SIG-M5 treated with dmso at 0.1 percent for 504 hours (cell line): ENCODE data around the gene RUNDC1.
"Not testable (repeated sequence)": the region's sequence is repeated elsewhere in the genome, so short reads cannot be mapped to it uniquely, and the experiment has no call there.

Experiments used
- DNase-seq: peaks from one replicate; lab custom pipeline; 2025; ENCODE audit not compliant: unreplicated experiment; lab: John Stamatoyannopoulos, UW

Gene RUNDC1

DNA sequence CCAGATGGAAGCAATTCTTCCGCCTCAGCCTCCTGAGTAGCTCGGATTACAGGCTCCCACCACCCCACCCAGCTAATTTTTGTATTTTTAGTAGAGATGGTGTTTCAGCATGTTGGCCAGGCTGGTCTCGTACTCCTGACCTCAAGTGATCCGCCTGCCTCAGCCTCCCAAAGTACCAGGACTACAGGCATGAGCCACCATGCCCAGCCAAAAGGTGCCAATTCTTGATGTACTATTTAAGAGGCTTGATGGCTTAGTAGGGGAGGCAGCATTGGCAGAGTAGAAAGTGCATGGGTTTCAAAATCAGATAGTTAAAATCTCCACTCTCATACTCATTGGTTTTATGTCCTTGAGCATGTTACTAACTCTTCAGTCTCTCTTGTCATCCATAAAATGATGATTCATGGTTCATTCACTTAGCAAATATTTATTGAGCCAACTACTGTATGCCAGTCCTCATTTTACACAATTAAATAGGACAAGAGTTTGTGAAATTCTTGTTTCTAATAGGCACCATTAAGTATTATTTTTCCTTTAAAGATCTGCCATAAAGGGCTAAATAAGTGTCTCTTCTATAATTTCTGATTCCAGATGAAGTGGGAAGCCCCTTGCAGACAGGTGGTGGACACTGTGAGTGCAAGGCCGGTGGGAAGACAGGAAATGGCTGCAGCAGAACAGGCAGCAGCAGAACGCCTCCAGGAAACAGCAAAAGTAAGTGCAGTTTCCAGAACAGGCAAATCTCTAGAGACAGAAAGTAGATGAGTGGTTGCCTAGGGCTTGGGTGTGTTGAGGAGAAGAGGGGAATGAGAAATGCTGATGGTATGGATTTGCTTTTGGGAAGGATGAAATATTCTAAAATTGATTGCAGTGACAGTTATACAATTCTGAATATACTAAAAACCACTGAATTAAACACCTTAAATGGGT, 9.6 kb downstream of the RUNDC1 start:
- DNase-seq, result no peak

DNA sequence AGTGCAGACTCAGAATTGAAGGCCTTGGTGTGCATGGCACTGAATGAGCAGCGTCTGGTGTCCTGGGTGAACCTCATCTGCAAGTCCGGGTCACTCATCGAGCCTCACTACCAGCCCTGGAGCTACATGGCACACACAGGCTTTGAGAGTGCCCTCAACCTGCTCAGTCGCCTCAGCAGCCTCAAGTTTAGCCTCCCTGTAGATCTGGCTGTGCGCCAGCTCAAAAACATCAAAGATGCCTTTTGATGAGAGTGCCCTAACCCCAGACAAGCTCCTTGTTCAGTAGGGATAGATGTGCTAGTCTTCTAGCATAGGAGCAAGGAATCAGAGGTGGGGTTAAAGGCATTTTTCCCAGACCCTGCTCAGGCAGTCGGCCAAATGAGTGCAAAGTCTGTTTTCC, 11.1 kb downstream of the RUNDC1 start:
- no peak for DNase-seq

DNA sequence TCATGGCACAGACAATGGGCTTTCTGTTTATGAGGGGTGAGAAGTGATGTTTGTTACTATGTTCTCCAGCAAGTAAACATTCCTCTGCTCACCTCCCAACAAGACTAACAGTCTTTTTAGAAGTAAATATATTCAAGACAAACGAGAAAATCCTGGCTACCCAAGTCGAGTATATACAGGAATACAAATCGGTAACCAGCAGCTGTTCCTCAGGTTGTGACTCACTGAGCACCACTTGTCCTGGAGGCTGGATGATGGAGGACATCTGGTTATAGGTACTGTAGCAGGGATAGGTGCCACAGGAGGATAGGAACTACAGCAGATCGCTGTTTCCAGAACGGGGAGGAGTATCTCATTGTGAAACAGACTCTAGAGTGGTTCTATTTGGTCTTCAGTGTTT, 12.5 kb downstream of the RUNDC1 start:
- no peak for DNase-seq

DNA sequence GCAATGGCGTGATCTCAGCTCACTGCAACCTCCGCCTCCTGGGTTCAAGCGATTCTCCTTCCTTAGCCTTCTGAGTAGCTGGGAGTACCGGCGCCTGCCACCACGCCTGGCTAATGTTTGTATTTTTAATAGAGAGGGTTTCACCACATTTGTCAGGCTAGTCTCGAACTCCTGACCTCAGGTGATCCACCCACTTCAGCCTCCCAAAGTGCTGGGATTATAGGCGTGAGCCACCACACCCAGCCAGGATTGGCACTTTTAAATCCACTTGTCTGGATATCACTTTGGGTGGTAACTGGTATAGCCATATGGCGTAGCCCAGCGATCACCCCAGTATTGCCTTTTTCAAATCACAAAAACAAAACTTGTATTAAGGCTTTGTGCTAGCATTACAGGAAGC, 13.5 kb downstream of the RUNDC1 start:
- DNase-seq, result not testable (repeated sequence)

DNA sequence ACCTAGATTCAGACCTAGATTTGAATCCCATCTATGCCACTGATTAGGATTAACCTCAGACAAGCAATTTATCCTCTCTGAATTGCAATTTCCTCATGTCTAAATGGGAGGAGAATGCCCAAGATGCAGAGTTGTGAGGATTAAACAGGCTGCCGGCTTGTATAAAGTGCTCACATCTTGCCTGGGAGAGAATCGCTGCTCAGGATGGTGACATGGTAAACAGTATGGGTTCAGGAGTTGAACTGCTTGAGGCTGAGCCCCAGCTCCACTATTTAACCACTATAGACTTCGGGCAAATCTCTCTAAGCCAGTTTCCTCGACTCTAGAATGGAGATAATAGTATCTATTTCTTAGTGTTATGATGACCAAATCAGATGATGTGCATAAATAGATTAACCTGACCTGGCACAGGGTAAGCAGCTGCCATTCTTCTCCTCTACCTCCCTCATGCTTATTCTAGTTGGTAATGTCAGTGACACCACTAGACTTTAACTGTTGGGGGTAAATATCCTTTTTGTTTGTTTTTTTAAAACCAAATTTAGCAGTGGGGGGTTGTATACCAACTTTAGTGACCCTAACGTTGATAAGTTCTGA, 17.1 kb downstream of the RUNDC1 start:
- no peak for DNase-seq

DNA sequence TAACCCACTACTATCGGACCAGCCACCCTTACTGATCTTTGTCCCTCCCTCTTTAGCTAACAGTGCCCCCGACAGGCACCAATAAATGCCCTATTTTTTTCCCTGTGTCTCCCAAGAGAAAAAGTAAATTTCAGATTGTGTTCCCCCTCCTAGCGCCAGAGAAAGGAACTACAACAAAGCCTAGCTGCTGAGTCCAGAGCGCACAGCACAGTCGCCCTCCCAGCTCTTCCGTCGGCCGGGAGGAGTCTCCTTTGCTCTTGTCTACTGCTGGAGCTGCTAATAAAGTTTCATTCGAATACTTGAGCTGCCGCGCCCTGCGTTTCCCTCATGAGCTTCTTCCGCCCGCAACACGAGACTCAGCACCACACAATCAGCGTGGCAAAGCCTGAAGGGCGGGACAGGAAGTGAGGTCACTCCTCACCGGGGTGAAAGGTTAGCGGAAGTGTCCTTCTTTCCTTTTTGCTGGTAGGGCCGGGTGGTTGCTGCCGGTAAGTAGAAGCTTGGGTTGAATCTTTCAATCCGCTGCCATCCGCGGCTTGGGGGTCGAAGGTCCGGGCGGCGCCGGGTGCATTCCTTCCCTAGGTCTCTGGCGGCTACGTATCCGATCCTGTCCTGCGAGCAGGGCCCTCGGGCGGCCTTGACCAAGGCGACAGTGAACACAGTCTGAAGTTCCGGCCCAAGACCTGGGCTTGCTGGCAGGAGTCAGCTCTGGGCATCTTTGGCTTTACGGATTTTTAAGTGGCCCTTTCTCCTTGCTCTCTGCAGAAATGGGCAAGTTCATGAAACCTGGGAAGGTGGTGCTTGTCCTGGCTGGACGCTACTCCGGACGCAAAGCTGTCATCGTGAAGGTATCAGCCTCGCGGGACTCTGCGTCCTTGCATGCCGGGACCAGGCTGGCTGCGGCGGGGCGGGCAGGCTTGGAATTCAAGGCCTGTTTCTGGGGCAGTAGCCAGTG, 17.9 kb downstream of the RUNDC1 start, which contains the start of gene RPL27:
RPL27 (plus strand) TSS at position 436 of the 955 bp plus-strand sequence; CDS start at position 768, 332 bp downstream.
- peak; percentile 100 for DNase-seq

DNA sequence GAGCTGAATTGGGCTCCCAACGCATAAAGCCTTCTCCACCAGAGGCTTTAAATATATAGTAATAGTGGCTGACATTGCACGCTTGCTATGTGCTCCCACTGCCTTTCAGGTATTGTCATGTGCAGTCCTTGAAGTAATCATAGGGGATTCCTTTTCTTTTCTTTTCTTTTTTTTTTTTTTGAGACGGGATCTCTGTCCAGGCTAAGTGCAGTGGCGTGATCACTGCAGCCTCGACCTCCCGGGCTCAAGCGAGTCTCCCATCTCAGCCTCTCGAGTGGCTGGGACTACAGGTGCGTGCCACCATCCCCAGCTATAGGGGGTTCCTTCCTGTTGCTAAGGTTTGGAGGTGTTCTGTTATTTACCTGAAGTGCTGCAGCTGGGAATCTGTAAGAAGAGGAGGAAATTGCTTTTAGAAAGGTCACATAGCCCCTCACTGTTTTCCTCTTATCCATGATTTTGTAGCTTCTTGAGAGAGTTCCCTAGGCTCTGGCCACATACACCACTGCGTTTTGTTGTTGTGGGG, 18.7 kb downstream of the RUNDC1 start:
- DNase-seq, result no peak

DNA sequence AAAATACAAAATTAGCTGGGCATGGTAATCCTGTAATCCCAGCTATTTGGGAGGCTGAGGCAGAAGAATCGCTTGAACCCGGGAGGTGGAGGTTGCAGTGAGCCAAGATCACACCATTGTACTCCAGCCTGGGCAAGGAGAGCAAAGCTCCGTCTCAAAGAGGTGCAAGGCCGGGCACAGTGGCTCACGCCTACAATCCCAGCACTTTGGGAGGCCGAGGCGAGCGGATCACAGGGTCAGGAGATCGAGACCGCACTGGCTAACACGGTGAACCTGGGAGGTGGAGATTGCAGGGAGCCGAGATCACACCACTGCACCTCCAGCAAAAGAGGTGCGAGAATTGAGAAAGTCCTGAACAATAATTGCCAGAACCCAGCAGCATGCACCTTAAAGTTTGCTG, 20.5 kb downstream of the RUNDC1 start:
- not testable (repeated sequence) for DNase-seq

DNA sequence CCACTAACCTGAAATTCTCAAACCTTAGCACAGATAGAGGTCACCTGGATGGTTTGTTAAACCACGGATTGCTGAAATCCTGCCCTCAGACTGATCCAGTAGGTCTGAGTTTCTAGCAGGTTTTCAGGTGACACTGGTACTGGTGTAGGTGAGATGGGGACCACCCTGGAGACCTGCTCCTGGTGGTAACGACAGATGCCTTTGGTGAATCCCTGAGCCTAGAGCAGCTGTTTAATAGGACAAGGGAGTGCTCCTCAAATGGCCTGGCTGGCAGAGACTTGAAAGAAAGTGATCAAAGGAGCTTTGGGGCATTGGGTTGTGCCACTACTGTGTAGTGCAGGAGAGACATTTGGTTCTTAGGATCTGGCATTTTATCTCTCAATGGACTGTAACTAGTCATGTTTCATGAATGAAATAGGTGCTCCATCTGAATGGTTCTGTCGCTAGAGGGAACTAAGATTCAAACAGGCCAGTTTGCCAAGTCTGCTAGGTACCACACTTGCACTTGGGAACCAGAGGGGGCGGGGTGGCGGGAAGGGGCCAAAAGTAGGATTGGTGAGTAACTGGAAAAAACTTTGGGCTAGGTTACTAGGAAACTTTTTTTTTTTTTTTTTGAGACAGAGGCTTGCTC, 23.3 kb downstream of the RUNDC1 start:
- DNase-seq, result no peak

DNA sequence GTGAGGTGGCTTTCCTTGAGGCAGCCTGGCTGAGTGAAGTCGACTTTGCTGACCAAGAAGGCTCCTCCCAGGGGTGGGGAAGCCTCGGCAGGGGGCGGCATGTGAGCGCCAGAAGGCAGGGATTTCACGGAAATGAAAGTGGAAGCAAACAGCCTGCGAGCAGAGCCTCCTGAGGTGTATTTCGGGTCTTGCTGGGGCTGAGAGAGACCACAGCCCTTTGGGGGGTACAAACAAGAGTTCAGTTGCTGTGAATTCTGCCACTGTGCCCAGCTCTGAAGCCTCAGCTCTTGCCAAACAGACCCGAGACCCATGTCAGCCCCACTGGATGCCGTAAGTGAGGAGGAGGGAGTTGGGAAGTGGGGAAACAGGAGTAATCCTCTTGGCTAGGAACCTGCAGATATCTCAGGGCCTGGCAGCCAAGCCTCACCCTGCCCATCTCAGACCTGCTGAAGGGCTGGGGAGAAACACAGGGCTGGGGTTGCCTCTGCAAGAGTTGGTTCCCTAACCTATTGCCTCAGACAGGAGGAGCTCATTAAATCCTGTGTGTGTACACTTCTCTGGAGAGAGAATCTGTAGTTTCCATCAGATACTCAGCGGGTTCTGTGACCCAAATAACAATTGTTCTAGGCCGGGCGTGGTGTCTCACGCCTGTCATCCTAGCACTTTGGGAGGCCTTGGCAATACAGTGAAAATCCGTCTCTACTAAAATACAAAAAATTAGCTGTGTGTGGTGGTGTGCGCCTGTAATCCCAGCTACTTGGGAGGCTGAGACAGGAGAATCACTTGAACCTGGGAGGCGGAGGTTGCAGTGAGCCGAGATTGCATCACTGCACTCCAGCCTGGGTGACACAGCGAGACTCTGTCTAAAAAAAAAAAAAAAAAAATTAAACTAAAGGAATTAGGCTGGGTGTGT, 26.5 kb downstream of the RUNDC1 start, which contains the start of gene IFI35:
IFI35 (plus strand) TSS at position 146 of the 913 bp plus-strand sequence; CDS start at position 310, 164 bp downstream.
- peak; percentile 88 for DNase-seq

DNA sequence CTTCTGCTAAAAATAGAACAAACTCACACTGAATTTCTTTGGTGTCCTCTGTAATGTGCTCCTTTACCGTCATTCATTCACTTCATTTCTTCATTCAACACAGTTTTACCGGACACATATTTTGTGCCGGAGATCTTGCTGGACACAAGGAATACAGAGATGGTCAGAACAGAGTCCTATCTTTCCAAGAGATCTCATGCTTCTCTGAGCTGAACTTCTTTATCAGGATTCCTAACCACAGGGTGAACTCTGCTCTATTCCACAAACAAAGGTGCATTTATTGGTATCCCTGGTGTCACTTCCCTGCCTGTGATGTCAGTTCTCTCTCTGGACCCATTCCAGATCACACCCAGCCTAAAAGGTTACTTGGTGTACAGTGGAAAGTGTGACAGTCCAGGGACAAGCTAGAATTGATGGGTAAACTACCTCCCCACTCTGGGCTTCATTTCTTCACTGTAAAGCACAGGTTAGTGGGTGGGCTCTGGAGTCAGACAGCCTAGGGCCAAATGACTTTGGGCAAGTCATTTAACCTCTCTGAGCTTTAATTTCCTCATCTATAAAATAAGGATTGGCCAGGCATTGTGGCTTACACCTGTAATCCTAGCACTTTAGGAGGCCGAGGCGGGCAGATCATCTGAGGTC, 30.4 kb downstream of the RUNDC1 start:
- no peak for DNase-seq

DNA sequence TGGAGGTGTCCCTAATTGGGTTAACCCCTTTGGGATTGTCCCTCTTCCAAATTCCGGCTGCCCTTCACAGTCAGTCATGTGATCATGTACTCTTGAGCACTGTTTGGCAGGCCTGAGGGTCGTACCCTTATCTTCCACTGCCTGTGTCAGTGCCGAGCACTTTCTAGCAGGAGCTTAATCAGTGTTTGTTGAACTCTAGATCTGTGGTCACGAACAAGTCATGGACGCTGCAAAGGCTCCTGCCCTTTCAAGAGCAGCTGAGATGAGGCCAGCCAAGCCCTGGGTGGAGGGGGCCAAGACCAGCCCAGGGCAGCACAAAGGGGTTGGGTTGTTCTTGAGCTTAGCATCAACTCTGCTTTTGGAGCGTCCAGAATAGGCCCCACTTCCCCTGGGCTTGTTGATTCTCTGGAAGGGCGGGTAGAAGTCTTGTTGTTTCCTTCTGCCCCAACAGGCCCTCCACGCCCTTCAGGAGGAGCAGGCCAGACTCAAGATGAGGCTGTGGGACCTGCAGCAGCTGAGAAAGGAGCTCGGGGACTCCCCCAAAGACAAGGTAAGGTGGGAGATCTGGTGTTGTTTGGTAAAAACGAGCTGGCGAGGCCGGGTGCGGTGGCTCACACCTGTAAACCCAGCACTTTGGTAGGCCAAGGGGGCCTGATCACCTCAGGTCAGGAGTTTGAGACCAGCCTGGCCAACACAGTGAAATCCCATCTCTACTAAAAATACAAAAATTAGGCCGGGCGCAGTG, 31.5 kb downstream of the RUNDC1 start:
- no peak for DNase-seq

DNA sequence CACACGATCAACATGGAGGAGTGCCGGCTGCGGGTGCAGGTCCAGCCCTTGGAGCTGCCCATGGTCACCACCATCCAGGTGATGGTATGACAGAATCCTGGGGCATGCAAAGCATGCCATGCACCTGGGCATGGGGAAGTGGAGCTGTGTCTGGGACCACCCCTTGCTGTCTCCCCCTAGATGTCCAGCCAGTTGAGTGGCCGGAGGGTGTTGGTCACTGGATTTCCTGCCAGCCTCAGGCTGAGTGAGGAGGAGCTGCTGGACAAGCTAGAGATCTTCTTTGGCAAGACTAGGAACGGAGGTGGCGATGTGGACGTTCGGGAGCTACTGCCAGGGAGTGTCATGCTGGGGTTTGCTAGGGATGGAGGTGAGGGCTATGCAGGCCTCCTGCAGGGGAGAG, 32.9 kb downstream of the RUNDC1 start:
- DNase-seq, result no peak

DNA sequence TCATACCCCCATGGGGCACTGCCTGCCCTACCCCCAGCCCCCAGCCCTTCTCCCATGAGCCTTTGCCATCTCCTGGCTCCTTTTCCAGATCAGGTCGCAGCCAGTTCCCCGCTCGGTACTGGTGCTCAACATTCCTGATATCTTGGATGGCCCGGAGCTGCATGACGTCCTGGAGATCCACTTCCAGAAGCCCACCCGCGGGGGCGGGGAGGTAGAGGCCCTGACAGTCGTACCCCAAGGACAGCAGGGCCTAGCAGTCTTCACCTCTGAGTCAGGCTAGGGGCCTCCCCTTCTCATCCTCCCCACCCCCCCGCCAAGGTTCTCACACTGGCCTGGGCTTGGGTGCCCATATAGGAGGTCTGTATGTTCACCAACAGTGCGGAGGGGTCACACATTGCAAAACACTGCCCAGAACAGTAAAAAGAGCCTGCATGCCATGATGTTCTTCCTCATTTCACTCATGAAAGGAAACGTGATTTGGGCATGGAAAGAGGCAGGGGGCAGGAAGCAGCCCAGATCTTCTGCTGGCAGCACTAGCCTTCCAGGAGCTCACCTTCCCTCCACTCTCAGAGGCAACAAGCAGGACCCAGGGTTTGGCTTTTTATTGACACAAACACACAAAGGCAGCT, 33.8 kb downstream of the RUNDC1 start:
- no peak for DNase-seq

DNA sequence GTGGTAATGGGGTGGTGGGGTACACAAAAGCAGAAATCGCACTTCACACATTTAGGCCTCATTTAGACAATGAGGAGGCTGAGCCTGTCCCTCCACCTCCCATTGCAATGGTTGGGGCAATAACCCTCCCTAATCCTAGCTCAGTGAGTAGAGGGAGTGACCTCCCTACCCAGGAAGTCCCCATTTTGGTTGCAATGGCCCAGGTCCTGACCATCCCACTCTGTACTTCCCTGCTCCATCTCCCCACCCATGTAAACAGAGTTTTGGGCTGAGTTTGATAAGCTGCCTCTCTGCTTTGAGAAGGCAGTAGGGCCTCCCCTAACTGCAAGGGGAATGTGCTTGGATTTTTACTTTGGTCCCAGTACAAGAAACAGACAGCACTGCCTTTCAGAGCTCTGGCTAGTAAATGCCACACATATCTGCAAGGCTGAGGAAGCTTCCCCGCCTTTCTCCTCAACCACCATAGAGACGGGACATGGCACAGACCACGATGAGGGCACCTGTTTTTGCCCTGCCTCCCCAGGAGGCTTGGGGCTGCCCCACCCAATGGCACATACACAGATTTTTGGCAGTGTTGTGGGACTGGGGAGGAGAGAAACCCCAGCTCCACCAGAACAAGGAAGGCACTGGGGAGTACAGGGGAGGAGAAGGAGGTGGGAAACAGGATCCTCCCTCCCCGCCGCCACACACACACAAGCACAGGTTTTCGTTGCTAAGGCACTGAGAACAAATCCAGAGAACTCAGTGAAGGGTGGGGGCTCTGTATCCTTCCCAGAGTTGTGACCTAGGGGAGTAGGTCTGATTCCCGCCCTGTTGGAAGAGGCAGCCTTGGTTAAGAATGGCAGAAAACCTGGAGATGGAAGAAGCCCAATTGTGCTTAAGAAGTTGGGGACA, 34.5 kb downstream of the RUNDC1 start:
- no peak for DNase-seq

DNA sequence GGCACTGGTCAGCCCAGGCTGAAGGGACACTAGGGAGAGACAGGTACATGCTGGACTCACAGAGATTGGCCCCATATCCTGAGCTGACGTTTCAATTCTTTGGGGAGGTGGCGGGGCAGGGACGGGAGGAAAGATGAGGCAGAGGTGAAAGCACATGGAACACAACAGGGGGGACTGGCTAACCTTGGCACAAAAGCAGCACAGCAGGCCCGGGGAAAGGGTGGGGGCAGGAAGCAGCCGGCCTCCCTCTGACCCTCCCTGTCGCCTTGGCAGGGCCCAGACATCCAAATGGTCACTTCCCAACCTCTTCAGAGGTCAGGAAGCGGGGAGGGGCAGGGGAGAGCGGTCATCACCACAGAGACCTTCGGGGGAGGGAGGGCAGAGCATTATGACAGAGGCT, 35.2 kb downstream of the RUNDC1 start:
- no peak for DNase-seq

DNA sequence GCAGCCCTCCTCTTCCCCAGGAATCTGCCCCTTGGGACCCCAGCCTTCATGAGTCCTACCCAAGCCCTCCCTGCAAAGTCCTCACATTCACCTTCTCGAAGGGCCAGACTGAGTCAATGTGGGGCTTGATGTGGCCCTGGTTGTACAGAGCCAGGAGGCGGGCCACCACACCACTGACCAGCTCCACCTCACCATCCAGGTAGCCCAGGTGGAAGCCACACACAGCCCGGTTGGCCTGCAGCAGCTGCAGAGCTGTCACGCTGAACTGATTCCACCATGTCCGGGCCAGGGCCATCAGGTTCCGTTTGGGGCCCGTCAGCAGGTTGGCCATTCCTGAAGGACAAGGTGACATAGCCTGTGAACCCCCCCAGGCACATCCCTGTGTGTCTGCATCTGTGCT, 35.9 kb downstream of the RUNDC1 start:
- DNase-seq, result no peak
